ENCODE results near the gene CELF1.

CELF1 gene

GRCh38 chr11:47483457-47483856 lies 69.5 kb downstream of the CELF1 start:
- no peak overlapping the region for H3K27ac ChIP-seq
- no peak for TF ChIP-seq CTCF (IDR thresholded peaks at IDR 0.05)
- TF ChIP-seq ZFX (IDR thresholded peaks at IDR 0.05; ENCODE audit: borderline replicate concordance): no peak

- TF ChIP-seq ZFX (IDR thresholded peaks at IDR 0.05; ENCODE audit: borderline replicate concordance): no peak
- TF ChIP-seq CTCF (IDR thresholded peaks at IDR 0.05): no peak
- no peak overlapping the region for H3K27ac ChIP-seq
Measured at GRCh38 chr11:47480762-47481161, 72.2 kb downstream of the CELF1 start.

GRCh38 chr11:47478651-47479329 lies 74.1 kb downstream of the CELF1 start:
- TF ChIP-seq ZFX (IDR thresholded peaks at IDR 0.05; ENCODE audit: borderline replicate concordance): no peak
- TF ChIP-seq CTCF (IDR thresholded peaks at IDR 0.05): no peak
- no peak overlapping the region for H3K27ac ChIP-seq

- TF ChIP-seq CTCF (IDR thresholded peaks at IDR 0.05) (no peak), ZFX (IDR thresholded peaks at IDR 0.05; ENCODE audit: borderline replicate concordance) (no peak)
- no peak overlapping the region for H3K27ac ChIP-seq
Measured at GRCh38 chr11:47477753-47478152, 75.2 kb downstream of the CELF1 start.

- TF ChIP-seq CTCF (IDR thresholded peaks at IDR 0.05): no peak
Measured at GRCh38 chr11:47477323-47477722, 75.6 kb downstream of the CELF1 start.

GRCh38 chr11:47470671-47471070 lies 82.3 kb downstream of the CELF1 start:
- no peak overlapping the region for H3K27ac ChIP-seq
- TF ChIP-seq CTCF (IDR thresholded peaks at IDR 0.05) (no peak), ZFX (IDR thresholded peaks at IDR 0.05; ENCODE audit: borderline replicate concordance) (no peak)

More at GRCh38 chr11:47477323-47477722, 75.6 kb downstream of the CELF1 start:
- H3K27ac ChIP-seq: no peak overlapping the region

- TF ChIP-seq ZFX (IDR thresholded peaks at IDR 0.05; ENCODE audit: borderline replicate concordance) (no peak), CTCF (IDR thresholded peaks at IDR 0.05) (no peak)
- H3K27ac ChIP-seq: peak overlapping the region; percentile 12; the same call in 1 of the 2 replicates
Measured at GRCh38 chr11:47469361-47470179, 83.4 kb downstream of the CELF1 start.

Data from 22Rv1 (cell line).